DMS153 treated with DMSO at 0.1 percent for 48 hours (cell line): Measurements from ENCODE around the gene PDE4B.

Source experiments
- DNase-seq: peaks from one replicate; lab custom pipeline; 2025; ENCODE audit not compliant: unreplicated experiment; lab: John Stamatoyannopoulos, UW

The PDE4B gene

GRCh38 chr1:66226985-66227384, 434.3 kb downstream of the PDE4B start:
- no peak for DNase-seq

- no peak for DNase-seq
Measured at GRCh38 chr1:66227966-66228365, 435.3 kb downstream of the PDE4B start.

- DNase-seq, result peak; percentile 68
Measured at GRCh38 chr1:66231217-66231616, 438.5 kb downstream of the PDE4B start.

- no peak for DNase-seq
Measured at GRCh38 chr1:66231681-66232463, 439.2 kb downstream of the PDE4B start.

GRCh38 chr1:66237042-66237441, 444.3 kb downstream of the PDE4B start:
- no peak for DNase-seq

GRCh38 chr1:66237722-66238479, 445.2 kb downstream of the PDE4B start:
- DNase-seq, result peak; percentile 17

GRCh38 chr1:66239834-66240233, 447.1 kb downstream of the PDE4B start:
- DNase-seq, result no peak

GRCh38 chr1:66240491-66241484, 448.1 kb downstream of the PDE4B start:
- DNase-seq, result no peak

- peak; percentile 84 for DNase-seq
Measured at GRCh38 chr1:66242646-66243547, 450.2 kb downstream of the PDE4B start.

GRCh38 chr1:66243548-66244130, 450.9 kb downstream of the PDE4B start:
- DNase-seq, result no peak

GRCh38 chr1:66244429-66244828, 451.7 kb downstream of the PDE4B start:
- DNase-seq, result no peak

GRCh38 chr1:66245691-66246090, 453.0 kb downstream of the PDE4B start:
- DNase-seq, result no peak

GRCh38 chr1:66246351-66247269, 453.9 kb downstream of the PDE4B start:
- no peak for DNase-seq

GRCh38 chr1:66247415-66248208, 454.9 kb downstream of the PDE4B start:
- no peak for DNase-seq

- DNase-seq, result no peak
Measured at GRCh38 chr1:66248257-66248656, 455.6 kb downstream of the PDE4B start.

GRCh38 chr1:66248746-66249145, 456.1 kb downstream of the PDE4B start:
- DNase-seq, result no peak

GRCh38 chr1:66250075-66250474, 457.4 kb downstream of the PDE4B start:
- no peak for DNase-seq

- DNase-seq, result no peak
Measured at GRCh38 chr1:66250478-66250877, 457.8 kb downstream of the PDE4B start.
